Muscle of arm (tissue), 12 donors: ENCODE measurements around the gene KAT7. TPM values are rescaled to one million over a fixed set of nuclear protein-coding genes. Genes with fewer than 3 reads are reported as not detected.

Experiments used
- DNase-seq: peaks from one replicate; pipeline ENCODE4 v3.0.0-alpha.2; 2013
- polyA plus RNA-seq, 12 donors: library from polyadenylated mRNA; unstranded; fragments of 120-200 nt; gene quantifications; one replicate each; pipeline ENCODE4 v1.2.1, GENCODE V29; 2013; ENCODE audit not compliant: insufficient read length in 12 of 12

The KAT7 gene
- polyA plus RNA-seq, 12 donors, result 16.6 to 45.7 (median 31.2) TPM; not detected in 1

DNA sequence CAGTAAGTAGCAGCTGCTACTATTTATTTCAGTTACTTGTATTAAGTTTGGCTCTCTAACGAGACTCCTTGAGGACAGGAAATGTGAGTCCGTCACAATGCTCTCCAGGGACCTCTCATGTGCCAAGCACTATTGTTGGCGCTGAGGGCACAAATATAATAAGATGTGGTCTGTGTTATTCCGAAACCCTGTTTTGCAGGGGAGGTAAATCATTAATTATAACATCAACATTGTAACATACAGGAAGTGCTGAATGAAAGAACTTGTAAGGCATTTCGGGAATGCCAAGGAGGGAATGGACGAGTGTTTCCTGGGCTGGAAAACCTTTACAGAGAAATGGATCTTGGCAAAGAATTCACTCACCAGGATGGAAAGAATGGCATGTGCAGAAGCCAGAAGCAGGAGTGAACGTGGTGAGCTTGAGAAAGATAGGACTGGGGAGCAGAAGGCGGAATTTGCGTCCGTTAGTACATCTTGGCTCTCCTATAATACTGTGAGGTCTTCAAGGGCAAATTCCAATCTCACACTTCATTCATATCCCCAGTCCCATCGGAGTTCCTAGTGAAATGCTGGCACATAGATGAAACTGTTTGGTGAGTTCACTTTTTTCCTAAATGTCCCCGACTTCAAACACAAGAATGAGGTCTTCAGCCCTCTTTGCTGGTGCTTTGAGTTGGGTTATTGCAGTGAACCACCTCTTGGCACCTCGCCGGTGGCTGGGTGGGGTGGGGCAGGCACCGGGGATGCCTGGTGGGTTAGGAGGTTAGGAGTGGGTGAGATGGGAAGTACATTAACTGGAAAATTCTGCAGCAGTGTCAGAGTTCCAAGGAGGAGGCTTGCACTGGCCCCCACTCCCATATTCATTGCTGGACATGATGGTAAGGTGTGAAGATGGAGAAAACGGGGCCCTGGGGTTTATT, 47.9 kb downstream of the KAT7 start:
- DNase-seq, result no peak

DNA sequence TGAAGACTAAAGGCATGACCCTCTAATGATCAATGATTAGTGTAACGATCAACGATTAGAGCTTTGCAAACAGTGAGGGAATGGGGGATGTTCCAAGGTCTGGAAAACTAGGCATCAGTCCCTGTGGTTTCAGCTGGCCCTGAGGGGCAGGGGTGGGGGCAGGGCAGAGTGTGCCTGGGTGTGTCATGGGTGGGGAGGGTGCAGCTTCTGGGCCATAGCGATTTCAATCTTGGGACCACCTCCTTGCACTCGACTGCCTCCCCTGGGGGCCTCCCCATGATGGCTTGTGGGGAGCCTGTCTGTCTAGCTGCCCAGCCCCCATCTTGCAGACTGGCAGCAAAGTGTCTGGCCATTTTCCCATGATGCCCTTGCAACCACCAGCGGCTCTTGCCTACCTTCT, 51.0 kb downstream of the KAT7 start:
- DNase-seq, result no peak

DNA sequence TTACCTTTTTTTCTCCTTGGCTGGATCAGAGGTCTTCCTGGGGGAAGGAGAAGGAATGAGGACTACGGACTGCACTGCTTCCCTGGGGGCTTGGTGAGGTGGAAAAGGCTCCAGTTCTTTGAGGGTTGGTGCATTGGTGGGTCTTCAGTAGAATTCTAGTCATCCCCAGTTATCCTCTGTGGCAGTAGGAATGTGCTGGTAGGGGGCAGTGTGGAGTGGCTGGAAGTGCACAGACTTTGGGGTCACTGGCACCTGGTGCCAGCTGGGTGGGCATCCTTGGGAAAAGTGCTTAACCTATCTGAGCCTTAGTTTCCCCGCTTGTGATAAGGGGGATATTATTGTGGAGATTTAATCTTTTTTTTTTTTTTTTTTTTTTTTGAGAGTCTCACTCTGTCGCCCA, 53.1 kb downstream of the KAT7 start:
- no peak for DNase-seq

DNA sequence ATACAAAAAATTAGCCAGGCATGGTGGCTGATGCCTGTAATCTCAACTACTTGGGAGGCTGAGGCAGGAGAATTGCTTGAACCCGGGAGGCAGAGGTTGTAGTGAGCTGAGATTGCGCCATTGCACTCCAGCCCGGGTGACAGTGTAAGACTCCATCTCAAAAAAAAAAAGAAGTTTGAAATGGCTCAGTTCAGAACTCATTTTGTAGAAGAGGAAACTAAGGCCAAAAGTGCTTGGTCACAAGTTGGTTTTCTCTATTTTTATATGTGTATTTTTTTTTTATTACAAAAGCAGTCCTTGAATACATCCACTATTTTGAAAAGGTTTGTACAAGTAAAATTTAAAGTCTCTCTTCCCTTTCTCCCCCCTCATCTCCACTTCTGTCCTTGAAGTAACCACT, 53.9 kb downstream of the KAT7 start:
- DNase-seq, result no peak

DNA sequence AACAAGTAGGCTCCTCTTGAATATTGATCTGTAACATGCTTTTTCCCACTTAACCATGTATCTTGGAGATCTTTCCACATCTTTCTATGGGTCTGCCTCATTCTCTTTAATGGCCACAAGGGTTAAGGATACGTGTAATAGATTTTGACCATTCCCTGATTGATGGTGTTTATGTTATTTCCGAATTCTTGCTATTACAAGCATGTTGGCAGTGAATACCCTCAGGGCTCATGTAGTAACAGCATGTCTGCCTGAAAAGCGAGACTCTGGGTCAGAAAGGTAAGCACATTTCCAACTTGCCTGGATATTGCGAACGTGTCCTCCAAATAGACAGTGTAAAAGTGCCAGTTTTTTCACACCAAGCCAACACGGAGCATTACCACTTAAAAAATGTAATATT, 54.4 kb downstream of the KAT7 start:
- DNase-seq, result no peak

DNA sequence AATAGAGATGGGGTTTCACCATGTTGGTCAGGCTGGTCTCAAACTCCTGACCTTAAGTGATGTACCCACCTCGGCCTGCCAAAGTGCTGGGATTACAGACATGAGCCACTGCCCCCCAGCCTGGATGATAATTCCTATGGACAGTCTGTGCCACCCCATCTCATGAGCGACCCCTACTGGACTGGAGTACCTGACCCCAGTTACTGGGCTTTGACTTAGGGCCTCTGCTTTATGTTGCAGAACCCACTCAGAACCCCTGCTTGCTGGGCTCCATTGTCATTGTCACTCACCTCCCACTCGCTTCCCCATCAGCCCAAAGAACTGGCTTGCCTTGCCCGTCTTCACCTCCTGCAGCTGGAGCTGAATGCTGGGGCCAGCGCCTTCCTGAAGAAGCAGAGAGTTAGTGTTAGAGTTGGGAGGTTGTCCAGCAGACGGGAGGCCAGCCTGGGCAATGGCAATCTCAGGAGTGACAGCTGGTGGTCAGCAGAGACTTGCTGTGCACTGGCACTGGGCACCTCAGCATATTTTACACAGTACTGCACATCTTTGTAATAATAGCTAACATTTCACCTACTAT, 55.4 kb downstream of the KAT7 start:
- DNase-seq, result no peak

DNA sequence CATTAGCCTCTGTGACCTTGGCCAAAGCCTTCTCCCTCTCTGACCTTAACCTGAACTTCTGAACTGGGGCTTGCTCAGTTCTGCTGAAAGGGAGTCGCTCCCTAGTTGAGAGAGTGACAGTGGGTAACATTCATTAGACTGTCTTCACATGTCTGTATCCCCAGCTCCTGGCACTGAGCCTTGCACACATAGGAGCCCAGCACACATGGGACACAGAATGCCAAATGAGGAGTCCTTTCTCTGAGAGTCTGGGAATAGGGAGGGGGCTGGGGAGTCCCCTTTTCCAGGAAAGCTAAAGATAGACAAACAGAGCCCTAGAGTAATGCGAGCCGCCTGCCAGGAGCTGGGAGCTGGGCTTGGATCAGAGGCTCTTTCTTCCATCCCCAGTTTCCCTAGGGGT, 56.8 kb downstream of the KAT7 start:
- peak; percentile 31 for DNase-seq

DNA sequence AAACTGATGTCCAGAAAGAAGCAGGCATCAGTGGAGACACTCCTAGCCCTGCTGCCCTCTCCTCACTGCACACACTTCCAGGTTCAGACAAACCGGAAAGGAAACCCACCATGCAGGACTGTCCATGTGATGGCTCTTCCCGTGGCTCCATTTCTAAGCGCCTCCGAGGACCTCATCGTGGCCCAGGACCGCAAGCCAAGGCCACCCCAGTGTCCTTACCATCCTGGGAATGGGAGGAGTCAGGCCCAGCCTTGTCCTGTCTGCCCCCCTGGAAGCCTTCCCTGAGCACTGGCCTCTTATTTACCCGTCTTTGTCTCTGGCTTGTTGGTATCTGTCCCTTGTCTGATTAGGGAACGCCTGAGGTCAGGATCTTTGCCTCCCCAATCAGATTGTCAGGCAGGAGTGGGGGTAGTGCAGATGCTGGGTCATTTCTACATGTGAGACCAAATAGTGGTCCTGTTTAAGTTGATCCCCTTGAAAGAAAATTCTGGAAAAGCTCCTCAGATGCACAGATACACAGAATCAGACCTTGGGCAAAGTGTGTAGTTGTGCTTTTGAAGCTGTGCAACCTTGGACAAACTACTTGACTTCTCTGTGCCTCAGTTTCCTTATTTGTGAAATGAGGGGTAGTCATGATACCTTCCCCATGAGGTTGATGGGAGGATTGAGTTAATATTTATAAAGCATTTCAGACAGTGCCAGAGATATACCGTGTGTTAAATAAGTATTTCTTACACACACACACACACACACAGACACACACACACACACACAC, 58.6 kb downstream of the KAT7 start:
- DNase-seq, result no peak

DNA sequence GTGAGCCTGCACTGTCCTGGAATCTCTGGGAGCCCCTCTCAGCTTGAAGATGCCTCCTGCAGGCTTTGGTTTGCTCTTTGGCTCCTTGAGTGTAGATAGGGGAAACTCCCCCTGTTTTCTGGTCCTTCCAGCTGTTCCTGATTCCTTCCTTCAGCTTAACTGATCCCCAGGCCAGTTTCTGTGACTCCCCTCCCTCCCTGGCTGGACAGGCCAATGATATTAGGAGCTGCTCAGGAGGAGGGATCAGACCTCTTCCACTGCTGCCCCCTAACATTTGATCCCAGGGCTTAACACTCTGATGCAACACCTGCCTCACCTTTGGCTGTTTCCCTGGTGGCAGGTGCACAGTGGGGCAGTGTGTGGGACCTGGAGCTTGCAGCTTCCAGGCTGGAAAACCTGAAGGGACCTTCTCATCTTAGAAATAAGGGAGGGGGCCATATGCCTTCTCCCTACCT, 59.6 kb downstream of the KAT7 start, which contains the start of gene TAC4:
Gene TAC4, minus strand, starts transcription at position 51 of the 455 bp plus-strand sequence. CDS start 52 bp downstream, outside the sequence.
- no peak for DNase-seq

DNA sequence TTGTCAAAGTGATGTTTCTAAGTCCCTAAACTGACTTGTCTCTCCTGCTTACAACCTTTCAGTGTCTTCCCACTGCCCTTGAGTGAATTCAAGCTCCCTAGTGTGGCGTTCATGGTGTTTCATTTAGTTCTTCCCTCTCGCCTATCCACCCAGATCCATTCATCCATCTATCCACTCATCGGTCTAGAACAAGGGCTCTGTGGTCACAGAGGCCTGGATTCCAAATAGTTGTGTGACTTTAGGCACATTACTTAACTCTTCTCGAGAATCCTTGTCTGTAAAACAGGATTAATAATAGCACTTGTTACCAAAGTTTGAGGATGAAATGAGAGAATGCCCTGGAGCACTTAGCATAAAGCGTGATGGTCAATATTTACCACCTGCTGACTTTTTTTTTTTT, 60.3 kb downstream of the KAT7 start:
- DNase-seq, result no peak

DNA sequence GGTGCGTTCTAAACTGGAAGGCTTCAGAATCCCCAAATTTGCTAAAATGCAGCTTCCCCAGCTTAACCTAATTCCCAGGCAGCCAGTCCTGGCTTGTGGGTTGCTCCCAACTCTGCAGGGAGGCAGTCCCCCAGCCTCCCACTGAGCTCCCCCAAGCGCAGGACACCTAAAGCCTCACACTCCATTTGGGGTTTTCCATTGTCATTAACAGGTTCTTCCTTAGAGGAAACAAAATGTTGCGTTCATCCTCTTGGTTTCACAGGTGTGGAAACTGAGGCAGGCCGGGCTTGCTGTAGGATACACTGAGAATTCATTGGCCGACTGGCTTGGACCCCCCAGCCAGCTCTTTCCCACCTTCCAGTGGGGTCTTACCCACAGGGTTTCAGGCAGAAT, 61.7 kb downstream of the KAT7 start:
- no peak for DNase-seq

DNA sequence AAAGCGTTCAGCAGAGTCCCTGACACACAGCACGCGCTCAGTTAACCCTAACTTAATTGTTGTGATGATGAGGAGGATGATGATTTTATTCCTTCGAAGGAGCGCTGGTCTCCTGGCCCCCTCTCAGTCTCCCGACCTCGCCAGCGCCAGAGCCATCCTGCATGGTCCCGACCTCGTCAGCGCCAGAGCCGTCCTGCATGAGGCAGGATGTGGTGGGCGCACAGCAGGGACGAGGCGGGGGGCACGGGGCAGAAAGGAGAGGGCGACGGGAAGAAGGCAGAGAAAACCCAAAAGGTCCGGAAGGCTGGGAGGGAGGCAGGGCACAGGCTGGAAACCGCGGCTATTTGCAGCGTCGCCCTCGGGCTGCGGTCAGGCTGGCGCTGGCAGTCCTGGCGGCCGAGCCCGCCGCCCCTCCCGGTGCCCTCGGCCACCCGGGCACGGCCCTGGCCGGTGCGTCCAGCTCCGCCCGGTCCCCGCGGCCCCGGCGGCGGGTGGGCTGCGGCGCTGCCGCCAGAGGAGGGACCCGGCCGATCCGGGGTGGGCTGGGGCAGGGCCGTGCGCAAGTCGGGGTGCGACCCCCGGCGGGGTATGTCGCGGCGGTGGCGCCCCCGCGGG, 62.4 kb downstream of the KAT7 start:
- no peak for DNase-seq

DNA sequence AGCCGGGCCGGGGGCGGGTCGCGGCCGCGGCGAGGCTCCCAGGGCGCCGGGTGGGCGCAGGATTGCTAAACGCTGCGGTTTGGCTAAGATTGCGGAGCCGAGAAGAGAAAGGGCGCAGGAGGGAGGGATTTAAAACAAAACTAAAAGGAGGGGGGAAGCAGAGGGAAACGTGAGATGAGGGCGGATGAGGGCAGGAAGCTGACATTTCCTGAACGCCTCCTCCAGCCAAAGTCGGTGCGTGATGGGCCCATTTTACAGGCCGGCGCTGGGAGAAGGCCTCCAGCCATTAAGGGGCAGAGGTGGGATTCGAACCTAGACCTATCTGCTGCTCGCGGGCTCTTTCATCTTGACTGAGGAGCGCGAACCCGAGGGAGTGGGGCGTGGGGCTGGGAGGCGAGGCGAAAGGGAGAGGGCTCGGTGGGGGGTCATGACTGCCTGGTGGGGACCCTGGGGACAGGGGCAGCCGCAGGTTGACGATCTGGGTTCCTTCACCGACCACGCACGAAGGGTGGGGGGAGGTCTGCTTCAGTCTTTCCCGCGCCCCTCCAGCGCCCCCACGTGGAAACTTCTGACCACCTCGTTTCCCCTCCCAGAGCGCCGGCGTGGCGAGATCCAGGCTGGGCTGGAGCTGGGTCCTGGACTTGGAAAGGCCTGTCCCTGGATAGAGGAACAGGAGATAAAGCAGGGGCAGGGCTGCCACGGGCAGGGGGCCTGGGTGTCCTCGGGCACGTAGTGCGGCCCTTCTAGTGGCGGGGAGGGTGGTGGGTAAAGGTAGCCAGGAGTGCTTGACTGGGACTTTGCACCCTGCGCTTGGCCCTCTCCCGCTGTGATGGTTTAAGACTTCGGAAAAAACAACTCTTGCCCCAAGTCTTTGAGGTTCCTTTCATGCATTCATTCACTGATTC, 63.2 kb downstream of the KAT7 start:
- peak; percentile 69 for DNase-seq

DNA sequence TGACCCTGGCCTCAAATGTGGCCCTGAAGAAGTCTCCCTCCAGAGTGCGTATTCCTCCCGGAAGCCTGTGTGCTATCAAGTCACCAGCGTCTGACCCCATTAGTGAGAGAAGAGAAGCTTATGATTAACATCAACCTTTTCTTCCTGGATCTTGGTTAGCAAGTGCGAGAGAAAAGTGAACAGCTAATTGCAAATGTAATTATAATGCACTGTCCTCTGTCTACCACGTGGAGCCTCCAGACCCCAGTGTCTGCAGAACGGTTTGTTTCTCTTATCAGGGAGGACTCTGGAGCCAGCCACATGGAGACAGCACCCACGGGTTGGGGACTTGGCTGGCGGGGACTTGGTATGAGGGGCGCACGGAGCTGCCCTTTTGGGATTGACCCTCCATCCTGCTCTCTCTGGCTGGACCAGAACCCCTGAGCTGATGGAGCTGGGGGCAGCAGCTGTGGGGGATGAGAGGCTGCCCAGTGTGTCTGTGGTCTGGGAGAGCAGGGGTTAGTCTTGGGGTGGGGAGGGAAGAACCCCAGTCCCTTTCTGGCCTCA, 65.1 kb downstream of the KAT7 start:
- no peak for DNase-seq

DNA sequence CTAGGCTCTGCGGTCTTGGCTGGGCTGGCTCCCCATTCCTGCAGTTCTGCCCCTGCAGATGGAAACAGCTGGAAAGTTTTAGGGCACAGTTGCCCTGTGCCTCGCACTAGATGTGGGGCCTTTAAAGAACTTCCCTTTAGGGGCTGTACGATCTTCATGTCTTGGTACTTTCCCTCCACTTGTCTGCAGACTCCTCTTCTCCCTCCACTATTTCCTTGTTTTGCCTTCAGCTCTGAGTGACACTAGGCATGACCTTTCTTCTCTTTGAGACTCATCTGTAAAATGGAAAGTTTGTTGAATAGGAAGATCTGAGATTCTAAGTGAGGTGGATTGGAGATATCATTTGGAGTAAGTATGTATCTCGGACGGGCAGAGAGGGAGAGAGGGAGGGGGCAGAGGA, 65.6 kb downstream of the KAT7 start:
- DNase-seq, result no peak

DNA sequence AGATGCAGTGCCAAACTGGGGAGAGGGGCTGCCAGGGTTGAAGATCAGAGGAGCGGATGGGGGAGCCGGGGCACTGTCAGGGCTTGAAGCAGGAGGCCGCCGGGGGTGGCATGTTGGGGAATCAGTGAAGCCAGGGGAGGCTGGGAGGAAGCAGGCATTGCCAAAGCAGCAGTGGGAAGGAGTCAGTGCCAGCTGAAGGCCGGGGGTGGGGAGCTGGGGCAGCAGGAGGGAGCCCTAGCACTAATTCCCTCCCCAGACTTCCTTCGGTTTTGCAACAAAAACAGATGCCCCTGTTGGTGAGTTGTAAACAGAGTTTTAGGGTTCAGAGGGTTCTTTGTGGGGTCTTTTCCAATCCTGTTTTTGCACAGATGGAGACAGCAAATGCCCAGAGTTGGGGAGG, 70.3 kb downstream of the KAT7 start:
- DNase-seq, result no peak

DNA sequence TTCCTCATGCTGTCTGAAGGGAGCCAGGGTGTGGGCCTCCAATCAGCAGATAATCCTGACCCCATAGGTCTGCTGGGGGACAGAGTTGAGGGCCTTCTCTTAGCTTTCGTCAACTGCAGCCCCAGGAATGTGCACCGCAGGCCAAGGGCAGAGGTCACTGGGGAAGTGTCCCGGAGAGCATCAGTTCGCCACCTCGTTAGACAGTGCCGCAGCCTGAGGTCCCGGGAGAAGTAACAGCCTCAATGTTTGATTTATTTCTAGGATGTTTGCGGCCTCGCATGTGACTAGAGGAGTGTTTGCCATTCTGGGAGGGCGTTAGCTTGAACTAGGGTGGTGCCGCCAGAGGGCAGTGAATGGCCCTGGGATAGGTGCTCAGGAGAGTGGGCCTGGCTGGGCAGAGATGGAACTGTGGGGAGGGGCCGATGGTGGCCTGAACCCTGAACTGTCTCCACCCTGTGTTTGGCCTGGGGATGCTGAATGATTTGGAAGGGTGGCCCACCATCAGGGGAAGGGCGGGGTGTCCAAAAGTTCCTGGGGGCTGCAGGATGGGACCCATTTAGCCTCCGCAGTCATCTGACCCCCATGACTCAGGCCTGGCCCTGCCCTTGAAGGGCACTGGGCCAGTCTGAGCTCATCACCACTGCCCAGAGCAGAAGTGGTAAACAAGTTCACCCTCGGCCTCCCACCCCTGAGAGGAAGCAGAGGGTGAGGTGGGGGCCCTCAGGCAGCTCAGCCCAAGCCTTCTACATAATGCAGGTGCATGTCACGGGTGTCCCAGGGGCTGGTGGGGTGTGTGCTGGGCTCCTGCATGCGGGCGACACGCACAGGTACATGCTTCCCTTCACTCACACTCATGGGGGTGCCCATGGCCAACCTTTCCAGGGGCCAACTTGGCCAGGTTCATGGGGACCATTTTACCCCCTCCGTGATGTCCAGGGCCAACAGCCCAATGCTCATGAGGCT, 71.8 kb downstream of the KAT7 start:
- DNase-seq, result no peak

DNA sequence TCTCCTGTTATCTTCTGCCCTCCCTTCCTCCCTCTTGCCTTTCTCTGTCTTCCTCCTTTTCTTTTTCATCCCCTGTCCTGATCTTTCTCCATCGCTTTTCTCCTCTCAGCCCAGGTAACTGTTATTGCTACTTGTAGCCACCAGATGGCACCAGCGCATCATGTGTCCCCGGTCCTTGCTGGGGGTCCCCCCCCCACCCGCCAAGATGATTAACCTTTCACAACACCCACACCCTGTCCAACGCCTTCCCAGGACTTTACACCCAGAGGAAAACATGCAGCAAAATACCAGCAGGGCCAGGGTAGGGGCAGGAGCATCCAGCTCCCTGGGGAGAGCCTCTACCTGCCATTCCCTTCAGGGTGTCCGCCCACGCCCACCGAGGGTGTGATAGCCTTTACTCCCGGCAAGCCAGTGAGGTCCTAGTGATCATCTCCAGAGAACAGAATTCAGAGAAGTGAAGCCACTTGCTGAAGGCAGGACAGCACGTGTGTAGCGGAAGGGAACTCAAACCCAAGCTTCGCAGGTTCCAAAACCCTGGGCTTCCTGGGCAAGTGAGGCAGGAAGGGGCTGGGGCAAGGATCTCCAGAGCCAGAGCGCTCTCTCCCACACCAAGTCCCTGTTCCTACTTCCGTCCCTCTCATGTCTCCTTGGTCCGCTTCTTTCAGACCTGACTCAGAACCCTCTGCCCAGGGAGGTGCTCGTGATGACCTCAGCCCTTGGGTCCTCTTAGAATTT, 72.8 kb downstream of the KAT7 start:
- DNase-seq, result peak; percentile 41
